ENCODE results near the gene ARHGEF19.
"Not testable (repeated sequence)": the region's sequence is repeated elsewhere in the genome, so short reads cannot be mapped to it uniquely, and the experiment has no call there.

Gene ARHGEF19

DNA sequence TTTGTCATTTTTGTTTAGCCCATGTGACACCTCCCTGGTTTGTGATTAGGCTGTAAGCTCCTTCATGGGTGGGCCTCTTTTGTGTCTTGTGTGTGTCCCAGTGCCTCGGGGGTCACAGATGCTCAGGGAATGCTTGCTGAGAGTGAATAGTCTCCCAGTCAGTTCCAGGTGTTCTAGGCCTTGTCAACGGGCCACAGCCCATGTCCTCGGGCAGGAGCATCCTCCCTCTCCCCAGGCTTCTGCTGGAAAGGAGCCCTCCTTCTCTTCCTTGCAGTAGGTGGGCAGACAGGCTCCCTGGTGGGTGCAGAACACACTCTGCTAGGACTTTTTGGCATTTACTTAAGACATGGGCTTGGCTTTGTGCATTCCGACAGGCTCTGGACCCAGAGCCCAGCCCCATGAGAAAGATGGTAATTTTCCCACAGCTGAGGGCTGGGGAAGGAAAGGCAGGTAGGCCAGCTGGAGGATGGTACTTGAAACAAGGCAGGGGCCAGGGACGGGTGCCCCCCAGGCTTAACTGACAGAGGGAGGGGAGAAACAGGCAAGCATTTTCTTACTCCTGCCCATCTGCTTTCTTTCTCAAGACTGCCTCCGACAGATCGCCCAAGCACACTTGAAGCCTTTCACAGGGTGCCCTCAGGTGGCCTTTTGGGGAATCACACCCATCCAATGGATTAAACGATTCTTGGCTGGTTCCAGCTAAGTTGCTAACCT is 31.6 kb upstream of the ARHGEF19 start:
- DNase-seq, result peak; percentile 84

DNA sequence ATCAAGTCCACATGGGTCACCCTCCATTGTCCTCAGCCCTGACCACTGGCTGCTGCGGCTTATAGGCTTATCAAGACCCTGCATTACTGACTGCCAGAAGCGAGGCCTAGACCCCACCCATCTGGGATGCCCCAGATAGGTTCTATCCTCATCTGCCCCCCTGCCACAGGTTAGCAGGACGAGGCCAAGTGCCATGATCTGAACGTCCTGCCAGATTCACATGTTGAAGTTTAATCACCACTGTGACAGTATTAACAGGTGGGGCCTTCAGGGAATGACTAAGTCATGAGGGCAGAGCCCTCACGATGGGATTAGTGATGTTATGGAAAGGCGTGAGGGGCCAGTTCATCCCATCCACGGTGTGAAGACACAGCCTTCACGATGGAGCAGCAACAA is 30.8 kb upstream of the ARHGEF19 start:
- DNase-seq, result no peak

DNA sequence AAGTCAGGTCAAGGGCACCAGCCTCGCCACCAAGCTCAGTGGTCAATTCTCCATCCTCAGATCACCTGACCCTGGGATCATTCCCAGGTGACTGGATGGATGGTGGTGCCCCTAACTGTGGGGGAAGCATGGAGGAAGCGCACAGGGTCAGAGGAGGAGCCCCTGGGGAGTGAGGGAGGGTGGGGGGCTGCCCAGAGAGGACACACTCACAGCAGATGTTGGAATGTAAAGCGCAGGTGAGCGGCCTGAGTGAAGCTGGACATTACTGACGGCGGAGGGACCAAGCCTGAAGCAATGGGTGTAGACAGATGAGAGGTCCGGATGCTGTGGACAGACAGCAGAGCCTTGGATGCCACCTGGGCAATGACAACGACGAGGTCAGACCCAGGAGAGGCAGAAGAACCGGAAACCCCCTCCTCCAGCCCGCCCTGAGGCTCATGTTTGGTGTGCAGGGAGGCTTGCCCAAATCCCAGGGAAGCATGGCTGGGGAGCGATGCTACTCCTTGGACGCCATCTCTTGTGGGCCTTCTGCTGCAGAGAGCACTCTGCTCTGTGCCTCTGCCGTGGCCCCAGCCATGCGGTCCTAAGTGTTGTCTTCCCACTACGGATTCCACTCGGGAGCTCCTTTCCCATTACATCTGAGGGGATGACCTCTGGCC is 30.2 kb upstream of the ARHGEF19 start:
- DNase-seq, result no peak

DNA sequence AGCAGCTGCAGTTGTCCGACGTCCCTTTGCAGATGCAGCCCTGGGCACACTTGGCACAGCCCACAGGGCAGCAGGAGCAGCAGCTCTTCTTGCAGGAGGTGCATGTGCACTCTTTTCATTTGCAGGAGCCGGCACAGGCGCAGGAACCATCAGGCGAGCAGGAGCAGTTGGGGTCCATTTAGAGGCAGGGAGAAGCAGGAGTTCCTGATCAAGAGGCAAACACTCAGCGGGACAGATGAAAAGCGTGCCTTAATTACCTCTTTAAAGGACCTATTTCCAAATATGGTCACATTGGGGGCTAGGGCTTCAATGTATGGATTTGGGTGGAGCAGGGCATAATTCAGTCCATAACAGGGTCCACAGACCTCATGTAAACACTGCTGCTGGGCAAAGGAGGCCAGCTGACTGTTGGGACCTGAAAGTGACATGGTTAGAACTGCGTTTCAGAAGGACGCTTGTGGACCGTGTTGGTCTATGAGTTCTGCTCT is 28.8 kb upstream of the ARHGEF19 start:
- DNase-seq, result no peak

DNA sequence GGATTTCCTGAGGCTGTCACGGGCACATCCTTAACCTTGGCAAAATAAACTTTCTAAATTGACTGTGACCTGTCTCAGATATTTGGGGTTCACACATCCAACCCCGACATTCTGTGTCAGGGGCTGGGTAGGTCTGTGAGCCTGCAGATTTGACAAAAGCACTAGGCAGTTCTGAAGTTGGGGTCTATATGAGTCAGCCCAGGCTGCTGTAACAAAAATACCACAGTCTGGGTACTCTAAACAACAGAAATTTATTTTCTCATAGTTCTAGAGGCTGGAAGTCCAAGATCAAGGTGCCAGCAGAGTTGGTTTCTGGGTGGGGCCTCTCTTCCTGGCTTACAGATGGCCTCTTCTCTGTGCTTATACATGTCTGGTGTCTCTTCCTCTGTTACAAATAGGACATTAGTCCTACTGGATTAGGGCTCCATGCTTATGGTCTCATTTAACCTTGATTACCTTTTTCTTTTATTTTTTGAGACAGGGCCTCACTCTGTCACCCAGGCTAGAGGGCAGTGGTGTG is 27.6 kb upstream of the ARHGEF19 start:
- no peak for DNase-seq

DNA sequence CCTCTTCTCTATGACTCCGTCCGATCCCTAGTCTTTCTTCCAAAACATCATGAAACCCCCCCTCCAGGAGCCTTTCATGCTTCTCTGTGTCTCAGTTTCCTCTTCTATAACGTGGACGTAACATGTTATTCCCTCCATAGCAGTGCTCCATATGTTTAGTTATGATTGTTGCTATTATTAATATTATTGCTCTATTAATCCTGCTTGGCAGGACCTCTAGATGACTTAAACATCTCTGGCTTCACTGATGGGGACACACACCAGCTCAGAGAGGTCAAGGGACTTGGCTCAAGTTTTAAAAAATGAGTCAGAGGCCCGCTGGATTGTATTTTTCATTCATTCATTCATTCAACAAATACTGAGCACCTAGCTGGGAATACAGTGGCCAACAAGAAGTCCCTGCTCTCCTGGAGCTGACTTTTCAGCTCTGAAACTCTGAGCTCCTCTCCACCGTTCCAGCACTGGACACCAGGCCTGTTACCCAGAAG is 24.9 kb upstream of the ARHGEF19 start:
- no peak for DNase-seq

DNA sequence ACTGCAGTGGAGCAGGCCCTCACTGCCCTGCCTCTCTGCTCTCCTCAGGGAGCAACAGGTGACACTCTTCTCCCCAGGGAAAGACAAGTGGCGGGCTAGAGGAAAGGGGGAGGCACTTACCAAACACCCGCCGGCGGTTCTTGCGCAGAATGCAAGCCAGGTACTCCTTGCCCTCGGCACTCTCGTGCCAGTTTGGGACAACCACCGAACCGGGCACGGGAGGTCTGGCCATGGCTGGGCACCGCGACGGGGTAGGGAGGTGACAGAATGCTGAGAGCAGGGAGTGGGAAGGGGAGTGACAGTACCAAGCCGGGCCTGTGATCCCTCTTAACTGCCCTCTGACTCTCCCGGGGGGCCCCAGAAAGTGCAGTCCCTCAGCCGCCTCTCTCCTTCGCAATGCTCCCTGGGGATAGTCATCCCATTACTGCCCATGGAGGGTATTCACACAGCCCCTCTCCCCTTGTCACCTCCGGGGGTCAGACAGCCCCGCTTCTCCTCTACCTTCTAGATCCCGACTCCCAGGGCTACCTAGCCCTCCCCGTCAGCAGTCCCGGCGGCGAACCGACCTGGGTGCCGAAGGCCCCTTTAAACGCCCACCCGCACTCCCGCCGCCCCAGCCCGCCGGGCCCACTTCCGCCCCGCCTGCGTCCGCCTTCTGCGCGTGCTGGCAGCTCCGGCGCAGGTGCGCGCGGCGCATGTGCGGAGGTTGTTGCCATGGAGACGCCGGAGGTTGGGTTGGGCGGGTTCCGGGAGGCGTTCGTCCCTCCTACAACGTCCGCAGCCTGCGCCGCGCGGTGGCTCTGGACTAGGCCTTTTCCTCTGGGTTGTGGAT is 24.3 kb upstream of the ARHGEF19 start, which contains the start of gene CPLANE2:
Gene CPLANE2, minus strand, starts transcription at position 673 of the 832 bp plus-strand sequence. Its CDS starts 441 bp downstream, at position 232.
- peak; percentile 97 for DNase-seq

DNA sequence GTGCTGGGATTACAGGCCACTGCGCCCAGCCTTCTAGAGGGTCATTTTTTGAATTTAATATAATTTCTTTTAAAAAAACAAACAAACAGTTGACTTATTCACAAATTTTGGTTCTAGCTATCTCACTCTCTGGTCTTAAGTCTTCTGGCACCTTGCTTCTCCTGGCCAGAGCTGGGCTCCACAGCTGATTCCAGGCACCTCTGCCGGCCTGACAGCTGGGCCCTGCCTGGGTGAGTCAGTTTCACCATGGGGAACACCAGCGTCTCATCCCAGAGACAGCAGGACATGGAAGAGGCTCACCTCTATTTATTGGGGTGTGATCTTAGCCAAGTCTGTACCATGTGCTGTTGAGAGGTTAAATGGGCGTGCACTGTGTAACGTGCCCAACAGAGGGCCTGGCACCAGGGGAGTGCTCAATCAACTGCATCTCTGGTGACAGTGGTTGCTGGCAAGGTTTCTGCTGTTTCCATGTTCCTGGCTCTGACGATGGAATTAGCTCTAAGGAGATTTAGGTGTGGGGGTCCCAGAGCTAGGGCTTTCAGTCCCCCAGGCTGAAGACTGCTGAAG is 23.6 kb upstream of the ARHGEF19 start:
- DNase-seq, result peak; percentile 69

DNA sequence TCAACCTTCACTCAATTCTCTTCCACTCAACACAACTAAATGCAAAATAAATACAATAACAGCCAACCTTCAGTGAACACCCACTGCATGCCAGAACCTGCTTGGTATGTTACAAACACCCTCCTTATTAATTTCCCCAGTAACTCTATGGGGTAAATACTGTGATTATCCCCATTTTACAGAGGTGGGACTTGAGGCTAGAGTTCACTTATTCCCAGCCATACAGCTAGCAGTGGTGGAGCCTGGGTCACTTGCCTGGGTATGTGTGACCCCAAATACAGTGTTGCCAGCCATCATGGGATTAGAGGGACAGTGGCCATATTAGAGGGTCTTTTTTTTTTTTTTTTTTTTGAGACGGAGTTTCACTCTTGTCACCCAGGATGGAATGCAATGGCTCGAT is 22.9 kb upstream of the ARHGEF19 start:
- DNase-seq, result no peak

DNA sequence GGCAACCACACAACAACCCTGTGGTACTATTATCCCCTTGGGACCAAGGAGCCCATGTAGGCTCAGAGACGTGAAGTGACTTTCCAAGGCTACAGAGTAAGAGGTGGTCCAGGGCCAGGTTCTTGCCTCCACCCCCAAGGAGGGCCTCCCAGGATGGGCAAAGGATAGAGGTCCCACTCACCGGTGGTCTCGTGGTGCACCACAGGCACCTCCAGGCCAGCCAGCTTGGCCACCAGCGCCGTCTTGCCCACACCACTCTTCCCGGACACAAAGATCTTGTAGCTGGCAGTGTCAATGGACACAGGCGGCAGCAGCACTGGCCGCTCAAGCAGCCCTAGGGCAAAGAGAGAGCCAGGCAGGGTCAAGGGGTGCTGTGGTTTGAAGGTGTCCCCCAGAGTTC is 21.0 kb upstream of the ARHGEF19 start:
- DNase-seq, result no peak

DNA sequence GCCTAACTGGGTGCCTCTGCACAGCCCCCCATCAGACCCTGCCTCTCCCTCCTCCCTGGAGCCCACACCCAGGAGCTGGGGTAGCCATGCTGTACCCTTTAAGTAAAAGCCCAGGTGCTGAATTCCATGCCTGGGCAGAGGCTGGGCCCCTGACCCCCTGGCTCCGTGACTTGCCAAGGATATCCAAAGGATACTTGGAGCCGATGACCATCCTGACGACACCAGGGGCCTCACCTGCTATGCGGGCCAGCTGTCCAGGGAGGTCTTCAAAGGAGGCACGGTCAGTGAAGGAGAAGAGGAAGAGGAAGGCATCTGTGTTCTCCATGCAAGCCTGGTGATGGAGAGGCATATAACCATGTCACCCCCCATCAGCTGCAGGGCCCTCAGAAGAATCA is 19.9 kb upstream of the ARHGEF19 start:
- DNase-seq, result no peak

DNA sequence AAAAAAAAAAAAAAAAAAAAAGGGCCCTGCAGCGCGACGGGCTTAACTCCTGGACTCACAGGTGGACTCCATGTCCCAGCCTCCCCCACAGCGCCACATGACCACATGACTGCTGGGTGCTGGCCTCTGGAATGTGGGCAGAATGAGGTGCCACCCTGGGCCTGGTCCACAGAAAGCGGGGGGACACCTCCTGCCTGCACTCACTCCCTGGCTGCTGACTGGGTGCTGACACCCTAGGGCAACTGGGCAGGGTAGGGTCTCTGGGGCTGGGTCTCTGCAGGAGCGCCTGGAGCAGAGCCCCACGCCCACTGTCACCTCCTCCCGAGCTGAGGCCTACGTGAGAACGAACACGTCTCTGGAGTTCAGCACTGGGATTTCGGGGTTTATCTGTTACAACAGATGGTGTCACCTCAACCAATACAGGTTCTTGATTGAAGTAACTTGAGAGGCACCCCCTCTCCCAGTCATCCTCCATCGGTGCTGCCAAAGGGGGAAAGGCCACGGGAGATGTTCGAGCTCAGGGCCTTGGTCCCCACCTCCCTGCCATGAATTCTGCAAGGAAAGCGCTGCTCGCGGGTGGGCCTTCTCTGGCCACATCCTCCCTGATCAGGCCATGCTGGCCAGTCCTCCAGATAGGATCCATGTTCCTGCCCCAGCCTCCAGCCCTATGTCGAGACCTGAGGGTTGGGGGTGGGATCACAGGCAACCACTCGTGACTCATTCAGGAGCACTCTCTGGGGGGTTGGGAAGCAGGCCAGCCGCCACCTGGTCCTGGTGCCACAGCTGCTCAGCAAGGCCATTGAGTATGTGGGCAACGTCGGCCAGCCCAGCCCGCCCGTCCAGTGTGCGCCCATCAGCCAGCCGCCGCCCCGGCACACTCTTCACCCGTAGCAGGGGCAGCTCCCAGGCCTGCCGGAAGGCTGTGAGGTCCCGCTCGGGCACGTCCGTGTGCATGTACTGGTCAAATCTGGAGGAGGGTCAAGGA is 19.2 kb upstream of the ARHGEF19 start:
- DNase-seq, result no peak

DNA sequence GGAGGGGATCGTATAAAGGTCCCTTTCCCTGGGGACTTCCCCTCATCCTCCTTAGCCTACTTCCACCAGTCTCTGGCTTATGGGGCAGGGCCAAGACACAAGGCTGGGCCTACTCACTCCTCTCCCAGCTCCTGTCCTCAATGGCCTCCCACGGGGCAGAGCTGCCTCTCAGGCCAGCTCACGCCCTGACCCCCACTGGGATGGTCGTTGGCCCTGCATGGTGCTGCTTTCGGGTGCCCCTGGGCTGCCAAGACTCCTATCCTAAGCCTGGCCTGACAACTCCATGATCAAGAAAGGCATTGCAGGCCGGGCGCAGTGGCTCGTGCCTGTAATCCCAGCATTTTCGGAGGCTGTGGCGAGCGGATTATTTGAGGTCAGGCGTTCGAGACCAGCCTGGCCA is 18.3 kb upstream of the ARHGEF19 start:
- DNase-seq, result no peak

DNA sequence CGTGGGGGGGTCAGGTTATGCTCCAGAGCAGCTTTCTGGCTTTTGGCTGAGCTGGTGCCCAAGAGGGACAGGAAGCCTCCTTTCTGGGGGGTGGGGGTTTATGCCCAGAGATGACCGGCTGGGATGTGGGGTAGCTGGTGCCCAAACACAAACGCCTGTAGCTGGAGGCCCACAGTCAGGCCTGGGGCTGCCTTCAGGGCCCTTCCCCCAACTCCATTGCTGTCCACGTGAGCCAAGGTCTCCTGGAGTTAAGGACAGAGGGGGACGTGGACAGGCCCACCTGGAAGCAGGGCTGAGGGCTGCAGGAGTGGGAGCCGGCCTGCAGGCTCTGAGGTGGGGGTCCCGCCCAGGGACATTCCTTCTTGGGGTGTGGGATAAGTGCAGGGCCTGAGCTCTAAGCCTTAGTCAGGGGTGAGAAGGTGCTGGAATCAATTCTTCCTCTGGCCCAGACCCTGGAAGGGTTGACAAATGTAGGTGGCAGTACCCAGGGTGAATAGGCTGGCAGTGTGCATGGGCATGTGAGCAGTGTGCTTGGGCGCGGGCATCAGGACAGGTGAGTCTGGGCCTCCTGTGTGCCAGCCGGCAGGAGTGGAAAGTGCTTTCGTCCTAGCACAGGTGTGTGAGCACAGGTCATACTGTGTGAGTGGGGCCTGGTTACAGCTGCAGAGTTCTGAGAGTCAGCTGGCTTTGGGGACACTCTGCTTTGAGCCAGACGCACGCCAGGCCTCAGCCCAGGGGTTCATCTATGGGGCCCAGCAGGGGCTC is 17.7 kb upstream of the ARHGEF19 start:
- no peak for DNase-seq

DNA sequence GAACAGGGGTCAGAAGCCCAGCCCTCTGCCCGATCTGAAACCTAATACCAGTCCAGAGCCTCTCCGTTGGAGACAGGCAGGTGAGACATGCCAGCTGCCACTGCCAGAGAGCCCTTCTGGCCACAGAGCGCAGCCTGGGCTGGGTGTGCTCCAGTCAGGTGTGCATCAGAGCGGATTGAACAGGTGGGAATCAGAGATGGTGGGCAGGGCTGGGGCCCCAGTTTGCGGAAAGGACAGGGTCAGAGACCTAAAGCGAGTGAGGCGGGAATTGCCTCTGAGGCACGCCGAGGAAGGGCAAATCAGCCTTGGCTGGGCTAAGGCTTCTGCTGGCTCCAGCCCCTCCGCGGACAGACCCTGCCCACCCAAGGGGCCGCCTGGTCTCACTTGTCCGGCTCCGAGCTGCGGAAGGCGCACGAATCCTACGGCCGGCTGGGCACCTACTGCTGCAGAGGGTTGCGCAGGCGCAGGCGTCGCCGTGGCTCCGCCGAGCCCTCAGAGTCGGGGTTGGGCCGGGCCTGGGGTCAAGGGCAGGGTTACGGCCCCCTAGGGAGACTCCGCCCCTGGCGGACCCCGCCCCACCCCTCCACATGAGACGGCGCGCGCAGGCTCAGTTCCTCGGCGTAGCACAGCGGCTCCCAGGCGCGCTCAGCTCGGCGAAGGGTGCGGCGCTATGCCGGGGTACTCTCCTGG is 14.2 kb upstream of the ARHGEF19 start:
- no peak for DNase-seq

DNA sequence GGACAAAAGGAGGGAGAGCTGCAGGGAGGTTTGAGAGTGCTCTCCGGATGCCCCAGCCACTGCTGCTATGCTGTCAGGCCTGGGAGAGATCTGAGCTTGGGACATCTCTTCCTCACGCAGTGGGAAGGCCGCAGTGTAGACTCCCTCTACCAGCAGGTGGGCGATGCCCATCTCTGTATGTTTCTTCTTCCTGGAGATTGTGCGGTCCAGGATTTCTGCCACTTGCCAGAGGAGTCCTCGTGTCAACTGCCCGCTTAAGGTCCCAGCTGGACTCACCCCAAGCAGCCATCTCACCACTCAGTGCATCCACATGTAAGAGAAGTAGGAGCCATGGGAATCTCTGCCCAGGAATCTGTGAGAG is 13.7 kb upstream of the ARHGEF19 start:
- DNase-seq, result no peak

DNA sequence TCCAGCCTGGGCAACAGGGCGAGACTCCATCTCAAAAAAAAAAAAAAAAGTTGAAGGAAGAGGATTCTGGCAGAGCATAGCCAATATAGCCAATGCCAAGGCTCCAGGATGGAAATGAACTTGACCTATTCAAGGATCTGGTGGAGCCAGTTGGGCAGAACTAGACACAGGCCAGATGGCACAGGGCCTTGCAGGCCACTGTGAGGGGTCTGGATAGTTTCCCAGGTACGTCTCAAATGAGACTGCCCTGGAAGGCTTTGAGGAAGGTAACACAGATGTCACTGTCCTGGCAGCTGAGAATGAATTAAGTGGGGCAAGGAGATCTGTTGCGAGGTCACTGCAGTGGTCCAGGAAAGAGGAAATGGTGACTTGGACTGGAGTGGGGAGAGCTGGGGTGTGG is 12.0 kb upstream of the ARHGEF19 start:
- no peak for DNase-seq

DNA sequence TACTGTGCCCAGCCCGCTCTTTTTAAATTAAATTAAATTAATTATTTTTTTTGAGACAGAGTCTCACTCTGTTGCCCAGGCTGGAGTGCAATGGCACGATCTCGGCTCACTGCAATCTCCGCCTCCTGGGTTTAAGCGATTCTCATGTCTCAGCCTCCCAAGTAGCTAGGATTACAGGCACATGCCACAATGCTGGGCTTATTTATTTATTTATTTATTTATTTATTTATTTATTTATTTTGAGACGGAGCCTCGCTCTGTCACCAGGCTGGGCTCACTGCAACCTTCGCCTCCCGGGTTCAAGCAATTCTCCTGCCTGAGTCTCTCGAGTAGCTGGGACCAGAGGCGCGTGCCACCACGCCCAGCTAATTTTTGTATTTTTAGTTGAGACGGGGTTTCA is 10.3 kb upstream of the ARHGEF19 start:
- DNase-seq, result not testable (repeated sequence)

DNA sequence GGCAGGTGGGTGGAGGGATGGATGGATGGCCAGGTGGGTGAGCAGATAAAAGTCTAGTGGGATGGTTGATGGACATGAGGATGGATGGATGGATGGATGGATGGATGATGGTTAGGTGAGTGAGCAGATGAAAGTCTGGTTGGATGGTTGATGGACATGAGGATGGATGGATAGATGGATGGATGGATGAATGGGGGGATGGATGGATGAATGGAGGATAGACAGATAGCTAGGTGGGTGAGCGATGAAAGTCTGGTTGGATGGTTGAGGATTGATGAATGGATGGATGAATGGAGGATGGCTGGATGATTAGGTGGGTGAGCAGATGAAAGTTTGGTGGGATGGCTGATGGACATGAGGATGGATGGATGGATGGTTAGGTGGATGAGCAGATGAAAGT is 9.0 kb upstream of the ARHGEF19 start:
- no peak for DNase-seq

DNA sequence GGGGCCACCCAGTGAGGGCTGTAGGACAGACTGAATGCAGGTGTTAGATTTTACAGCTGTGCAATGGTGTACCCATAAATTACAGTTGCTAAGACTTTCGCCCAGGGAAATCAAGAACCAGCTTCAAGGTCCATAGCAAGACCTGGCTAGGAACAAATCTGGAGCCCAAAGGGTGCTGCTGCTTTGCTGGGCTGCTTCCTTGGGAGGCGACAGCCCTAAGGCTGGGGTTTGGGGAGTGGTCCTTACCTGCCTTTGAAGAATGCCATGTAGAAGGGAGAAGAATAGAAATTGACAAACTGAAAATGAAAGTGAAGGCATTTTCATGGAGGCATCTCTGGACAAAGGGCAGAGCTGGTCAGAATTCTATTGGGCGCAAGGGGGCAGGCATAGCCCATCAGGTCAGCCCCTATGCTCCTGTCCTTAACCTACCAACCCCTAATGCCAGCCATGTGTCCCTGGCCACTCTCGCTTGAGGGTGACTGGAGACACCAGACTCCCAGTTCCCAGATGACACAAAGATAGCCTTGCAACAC is 7.6 kb upstream of the ARHGEF19 start:
- DNase-seq, result no peak

All from activated CD4-positive, alpha-beta T cell treated with anti-CD3 and anti-CD28 coated beads for 48 hours (primary cell).